ENCODE results near the gene TUBB8.
"Not testable (repeated sequence)": the region's sequence is repeated elsewhere in the genome, so short reads cannot be mapped to it uniquely, and the experiment has no call there.

Gene TUBB8

DNA sequence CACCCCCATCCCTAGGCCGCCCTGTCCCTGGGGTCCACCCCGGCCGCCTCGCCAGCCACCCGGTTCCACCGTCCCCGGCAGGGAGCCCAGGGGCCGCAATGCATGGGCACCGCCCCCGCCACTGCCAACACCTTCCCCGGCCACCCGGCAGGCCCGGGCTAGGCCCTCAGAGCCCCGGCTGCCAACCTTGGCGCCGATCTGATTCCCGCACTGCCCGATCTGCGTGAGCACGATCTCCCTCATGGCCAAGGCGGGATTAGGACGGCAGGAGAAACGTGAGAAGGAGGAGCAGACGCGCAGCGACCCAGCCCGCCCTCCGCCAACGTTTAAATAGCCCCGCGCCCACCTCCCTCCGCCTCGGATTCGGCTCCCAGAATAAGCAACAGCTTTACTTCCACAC is at the start of gene TUBB8:
Gene TUBB8, minus strand, starts transcription at position 301 of the 400 bp plus-strand sequence. Its CDS starts 58 bp downstream, at position 243.
- no peak for DNase-seq

DNA sequence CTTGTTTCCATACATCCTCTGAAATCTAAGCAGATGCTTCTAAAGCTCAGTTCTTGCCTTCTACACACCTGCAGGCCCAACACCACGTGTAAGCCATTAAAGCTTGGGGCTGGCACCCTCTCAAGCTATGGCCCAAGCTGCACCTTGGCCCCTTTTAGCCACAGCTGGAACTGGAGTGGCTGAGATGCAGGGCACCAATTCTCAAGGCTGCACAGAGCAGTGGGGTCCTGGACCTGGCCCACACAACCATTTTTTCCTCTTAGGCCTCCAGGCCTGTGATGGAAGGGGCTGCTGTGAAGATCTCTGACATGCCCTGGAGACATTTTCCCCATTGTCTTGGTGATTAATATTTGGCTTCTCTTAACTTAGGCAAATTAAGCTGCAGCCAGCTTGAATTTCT is 47.4 kb upstream of the TUBB8 start:
- DNase-seq = no peak

DNA sequence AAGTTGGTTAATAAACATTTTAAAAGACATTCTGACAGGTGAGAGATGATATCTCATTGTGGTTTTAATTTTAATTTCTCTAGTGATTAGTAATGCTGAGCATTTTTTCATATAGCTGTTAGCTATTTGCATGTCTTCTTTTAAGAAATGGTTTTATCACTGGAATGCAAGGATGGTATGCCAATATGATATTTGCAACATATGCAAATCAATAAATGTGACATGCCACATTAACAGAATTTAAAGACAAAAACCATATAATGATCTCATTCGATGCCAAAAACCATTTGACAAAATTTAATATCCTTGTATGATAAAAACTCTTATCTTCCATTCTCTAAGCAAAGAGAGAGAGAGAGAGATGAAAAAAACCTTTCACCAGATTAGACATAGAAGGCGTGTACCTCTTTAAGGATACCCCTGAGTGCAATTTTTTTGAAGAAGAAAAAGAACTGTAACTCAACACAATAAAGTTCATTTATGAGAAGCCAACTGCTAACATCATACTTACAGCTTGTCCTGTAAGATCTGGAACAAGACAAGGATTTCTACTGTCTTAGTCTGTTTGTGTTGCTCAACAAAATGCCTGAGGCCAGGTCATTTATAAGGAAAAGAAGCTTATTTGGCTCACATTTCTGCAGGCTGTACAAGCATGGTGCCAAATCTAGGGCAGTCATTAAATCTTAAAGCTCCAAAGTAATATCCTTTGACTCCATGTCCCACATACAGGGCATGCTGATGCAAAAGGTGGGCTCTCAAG is 46.4 kb upstream of the TUBB8 start:
- no peak for DNase-seq

DNA sequence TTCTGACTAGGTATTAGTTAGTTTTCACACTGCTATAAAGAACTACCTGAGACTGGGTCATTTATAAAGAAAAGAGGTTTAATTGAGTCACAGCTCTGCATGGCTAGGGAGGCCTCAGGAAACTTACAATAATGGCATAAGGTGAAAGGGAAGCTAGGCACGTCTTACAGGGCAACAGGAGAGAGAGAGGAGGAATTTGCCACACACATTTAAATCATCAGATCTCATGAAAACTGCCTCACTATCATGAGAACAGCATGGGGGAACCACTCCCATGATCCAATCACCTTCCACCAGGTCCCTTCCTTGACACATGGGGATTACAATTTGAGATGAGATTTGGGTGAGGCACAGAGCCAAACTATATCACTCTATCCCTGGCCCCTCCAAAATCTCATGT is 45.5 kb upstream of the TUBB8 start:
- no peak for DNase-seq

DNA sequence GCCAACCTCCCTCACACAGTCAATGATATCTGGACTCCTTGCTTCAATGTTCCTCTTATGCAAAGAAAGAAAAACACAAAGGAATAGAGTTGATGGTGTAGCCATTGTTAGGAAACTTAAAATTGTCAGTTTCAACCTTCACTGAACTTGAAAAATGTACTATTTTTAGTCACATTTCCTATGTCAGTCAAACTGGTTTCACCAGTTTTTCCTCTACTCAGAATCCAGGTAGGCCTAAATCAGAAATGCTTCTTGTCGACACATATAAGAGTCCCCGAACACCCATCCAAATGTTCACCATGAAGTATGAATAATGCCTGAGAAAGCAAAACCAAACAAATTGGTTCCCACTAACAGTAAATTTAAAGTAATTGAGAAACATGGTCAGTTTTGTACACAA is 43.8 kb upstream of the TUBB8 start:
- no peak for DNase-seq

DNA sequence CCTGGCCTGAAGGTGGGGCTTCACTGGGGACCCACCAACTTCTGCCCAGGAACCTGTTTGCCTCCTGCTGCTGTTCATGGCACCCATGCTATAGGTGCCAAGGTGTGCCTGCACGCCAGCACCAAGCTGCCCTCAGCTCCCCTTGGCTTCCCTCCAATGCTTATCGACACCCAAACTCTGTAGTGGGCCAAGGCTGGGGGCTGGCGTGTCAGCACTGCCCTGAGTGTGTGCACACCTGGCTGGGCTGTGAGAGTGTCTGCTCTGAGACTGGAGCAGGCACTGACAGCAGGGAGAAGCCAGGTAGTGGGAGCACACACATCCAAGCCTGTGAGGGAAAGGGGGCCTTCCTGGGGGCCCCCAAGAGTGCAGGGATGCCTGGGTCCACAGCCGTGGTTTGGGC is 43.1 kb upstream of the TUBB8 start:
- no peak for DNase-seq

DNA sequence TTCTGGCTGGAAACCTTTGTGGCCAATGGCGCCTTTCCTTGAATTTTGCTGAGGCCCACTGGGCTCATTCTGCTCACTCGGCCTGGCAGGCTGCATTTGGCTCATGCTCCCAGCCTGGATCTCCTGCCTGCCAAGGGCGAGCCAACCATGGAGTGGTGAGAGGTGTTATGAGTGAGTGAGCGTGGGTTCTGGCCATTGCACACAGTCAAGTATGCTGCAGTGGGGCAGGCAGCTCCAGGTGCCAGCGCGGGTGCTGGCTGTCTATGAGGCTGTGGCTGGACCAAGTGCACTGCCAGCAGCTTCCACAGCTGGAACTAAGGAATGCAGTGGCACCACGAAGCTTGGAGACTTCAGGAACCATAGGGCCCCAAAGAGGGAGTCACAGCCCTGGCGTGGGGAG is 42.2 kb upstream of the TUBB8 start:
- DNase-seq = no peak

DNA sequence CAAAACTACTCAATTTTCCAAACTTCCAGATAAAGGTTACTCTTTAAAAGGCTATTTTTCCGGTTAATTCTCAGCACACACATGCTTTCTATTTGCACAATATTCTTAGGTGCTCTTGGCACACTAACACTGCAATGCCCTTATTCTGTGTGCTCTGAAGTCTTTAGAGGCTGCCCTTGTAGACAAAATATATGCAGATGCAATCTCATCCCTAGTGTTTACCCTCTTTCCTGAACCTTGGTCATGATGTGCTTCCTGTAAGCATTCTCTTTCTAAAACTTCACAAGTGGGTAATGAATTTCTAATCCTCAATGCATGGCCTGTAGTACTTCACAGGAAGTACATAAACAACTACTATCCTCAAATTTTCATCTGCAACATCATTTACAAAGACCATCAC is 41.1 kb upstream of the TUBB8 start:
- no peak for DNase-seq

DNA sequence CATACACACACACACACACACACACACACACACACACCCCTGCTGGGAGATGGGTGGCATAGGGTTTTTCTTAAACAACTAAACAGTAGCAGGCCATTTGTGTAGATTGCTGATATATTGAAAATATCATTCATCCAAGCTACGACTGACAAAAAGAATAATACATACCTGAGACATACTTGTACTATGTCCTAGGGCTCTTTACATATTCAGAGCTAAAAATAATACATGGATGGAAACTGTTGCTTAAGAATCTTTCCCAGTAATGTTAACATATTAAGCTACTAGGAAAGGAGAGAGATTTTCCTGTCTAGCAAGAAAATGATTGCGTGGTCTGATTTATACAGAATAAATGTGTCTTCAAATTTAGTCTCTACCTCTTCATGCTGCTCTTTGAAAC is 40.2 kb upstream of the TUBB8 start:
- DNase-seq = no peak

DNA sequence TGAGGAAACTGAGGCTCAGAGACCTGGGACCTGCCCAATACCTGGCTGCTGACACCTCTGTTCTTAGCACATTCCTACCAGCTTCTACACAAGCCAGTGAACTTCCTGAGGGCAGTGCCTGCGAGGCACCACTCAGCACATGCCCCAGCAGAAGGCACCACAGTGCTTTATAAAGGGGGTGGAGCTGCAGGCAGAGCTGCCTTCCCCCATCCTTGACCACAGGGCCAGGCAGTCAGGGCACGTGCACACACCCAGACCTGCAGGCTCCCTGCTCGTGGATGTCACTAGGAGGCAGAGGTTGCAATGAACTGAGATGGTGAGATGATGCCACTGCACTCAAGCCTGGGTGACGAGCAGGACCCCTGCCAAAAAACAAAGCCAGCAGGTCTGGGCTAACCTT is 39.2 kb upstream of the TUBB8 start:
- DNase-seq = no peak

DNA sequence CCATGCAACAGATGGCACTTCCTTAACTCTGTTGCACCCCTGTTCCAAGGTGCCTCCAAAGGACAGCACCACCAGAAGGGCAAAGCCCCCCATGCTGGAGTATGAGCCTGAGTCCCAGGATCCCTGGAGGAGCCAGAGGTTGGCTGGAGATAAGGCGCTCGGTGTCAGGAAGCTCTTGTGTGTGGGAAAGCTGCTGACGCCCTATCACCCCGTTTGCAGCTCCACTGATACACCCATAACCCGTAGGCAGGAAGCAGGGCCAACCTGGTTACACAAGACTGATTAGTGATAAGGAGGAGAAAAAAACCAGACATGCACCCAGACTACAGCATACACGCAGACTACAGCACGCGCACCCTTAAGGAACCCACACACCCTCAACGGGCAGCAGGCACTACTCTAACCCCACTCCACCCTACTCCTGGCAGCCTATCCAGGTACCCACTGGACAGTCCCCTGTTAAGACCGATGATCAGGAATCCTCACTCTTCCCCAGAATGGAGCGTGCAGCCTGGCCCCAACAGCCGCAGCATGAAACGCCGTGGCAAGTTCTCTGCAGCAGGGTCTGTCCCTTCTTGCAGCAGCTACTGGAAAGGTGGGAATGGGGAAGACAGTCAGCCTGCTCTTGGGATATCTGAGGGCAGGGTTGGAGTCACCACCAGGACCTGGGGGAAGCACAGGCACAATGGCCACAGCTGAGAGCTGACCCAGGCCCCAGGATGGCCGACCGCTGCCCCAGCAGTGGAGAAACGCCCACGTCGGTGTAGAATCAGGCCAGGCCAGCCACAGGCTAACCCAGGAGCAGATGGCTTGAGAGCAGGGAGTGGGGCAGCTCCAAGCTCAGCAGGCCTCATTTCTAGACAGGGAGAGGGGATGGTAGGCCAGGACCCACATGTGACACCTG is 38.3 kb upstream of the TUBB8 start:
- DNase-seq = no peak

DNA sequence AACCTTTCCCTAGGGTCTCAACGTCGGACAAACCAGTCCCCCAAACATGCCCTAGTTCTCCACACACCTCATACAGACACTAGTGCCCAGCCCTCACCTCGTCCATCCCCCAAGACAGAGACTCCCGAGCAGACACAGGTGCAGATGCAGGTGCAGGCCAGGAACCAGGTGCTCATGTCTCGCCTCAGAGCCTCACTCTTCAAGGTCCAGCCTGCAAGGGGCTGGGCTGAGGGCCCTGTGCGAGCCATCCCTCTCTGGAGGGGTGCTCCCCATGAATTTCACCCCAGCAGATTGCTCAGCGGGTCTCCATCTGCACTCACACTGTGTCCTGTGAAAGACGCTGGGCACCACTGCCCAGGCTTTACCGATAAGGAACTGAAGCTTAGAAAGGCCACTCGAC is 36.9 kb upstream of the TUBB8 start:
- no peak for DNase-seq

DNA sequence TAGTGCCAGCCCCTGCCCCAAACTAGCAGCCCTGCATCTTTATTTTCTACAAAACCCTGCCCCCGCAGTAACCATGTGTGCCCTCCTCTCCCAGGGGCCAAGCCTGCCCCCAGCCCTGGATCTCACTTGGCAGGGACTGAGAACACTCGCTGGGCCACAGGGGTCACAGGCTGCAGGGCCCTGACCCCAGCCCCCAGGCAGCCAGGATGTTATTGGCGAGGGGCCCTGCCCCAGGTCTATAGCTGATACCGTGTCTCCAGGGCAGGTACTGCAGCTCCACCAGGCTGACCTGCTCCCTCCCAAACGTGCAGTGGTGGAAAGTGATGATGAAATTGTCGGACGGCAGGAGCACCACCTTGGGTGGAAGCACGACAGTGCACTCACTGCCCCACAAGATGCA is 35.9 kb upstream of the TUBB8 start:
- DNase-seq = no peak

DNA sequence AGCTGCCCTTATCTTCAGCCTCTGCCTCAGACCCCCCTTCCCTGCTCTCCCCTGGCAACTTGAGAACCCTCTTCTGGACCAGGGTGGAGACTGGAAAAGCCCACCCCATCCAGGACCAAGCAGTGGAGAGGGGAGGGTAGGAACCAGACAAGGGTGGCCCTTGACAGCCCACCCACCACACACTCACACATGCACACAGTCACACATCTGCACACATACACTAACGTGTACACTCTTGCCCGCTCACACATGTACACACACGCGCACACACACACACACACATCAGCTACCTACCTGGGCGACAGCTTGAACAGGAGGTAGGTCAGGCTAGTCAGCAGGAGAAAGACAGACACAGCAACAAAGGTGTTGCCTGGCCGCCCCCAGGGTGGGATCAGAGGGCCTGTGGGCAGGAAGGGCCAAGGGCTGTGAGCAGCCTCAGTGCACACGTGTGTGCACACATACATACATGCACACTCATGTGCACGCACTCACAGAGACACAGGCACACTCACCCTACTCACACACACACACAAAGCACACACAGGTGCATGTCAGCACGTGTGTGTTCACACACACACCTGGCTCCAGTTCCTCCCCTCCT is 34.9 kb upstream of the TUBB8 start:
- DNase-seq = no peak

DNA sequence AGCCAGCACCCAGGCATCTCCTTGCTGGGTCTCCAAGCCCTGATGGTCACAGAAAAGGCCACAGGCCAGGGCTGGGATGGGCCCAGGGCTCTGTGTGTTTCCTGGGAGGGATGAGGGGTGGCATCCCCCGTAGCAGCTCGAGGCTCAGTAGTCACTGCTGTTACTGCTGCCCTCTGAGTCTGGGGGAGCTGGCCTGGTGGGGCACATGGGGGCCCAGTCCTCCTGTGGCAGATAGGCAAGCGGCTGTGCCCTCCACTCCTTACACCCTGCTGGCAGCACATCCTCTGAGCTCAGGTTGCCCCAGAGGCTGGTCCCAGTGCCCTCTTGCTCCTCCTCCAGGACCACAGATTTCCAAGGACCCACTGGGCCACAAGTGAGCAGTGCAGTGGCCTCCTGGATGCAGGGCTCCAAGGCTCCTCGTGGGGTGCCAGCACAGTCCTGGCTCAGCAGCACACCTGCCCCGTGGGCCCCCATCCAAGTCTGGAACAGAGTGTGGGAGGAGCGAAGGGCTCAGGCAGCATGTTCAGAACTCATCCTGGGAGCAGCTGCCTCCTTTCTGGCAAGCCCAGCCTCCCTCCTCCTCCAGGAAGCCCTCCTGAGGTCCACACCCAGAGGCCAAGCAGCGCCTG is 31.5 kb upstream of the TUBB8 start:
- DNase-seq = no peak

DNA sequence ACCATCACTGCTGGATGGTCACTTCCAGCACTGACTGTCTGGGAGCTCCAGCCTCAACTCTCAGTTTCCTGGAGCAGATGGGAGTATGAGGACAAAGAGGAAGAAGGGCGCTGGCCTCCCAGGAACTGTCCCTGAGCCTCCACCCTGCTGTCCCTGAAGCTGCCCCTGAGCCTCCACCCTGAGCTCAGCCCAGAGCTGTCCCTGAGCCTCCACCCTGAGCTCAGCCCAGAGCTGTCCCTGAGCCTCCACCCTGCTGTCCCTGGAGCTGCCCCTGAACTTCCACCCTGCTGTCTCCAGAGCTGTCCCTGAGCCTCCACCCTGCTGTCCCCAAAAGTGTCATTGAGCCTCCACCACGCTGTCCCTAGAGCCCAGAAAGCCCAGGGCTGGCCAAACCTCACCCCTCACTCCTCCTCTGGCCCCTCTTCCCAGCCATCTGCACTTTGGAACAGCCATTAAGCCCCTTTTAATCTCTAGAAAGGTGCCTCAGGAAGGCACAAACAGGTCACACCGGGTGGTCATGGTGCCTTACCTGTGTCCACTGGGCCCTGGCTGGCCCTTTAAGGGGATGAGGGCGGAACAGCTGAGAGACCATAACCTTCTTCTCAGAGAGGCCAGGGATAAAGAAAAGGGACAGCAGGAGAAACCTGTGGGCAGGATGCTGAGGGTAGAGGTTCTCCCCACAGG is 30.6 kb upstream of the TUBB8 start:
- no peak for DNase-seq

DNA sequence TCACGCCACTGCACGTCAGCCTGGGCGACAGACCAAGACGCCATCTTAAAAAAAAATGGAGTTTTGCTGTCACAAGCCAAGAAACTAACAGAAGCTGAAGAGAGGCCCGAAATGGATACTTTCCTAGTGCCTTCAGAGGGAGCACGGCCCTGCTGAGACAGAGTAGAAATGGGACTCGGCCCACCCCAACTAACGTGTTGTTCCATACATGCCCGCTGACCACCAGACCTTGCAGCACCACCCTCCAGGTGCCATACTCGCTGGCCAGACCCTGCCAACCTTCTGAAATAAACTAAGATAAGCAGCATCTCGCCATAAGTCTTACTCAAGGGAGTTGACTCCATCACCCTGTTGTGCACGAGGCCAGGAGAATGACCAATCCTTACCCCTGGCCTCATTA is 29.5 kb upstream of the TUBB8 start:
- DNase-seq = no peak

DNA sequence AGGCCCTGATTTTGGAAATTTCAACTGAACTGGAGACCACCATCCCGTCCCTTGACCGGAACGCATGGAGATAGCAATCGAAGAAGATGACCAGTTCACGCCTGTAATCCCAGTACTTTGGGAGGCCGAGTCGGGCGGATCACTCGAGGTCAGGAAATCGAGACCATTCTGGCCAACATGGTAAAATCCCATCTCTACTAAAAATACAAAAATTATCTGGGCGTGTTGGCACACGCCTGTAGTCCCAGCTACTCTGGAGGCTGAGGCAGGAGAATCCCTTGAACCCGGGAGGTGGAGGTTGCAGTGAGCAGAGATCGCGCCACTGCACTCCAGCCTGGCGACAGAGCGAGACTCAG is 25.1 kb upstream of the TUBB8 start:
- DNase-seq = not testable (repeated sequence)

DNA sequence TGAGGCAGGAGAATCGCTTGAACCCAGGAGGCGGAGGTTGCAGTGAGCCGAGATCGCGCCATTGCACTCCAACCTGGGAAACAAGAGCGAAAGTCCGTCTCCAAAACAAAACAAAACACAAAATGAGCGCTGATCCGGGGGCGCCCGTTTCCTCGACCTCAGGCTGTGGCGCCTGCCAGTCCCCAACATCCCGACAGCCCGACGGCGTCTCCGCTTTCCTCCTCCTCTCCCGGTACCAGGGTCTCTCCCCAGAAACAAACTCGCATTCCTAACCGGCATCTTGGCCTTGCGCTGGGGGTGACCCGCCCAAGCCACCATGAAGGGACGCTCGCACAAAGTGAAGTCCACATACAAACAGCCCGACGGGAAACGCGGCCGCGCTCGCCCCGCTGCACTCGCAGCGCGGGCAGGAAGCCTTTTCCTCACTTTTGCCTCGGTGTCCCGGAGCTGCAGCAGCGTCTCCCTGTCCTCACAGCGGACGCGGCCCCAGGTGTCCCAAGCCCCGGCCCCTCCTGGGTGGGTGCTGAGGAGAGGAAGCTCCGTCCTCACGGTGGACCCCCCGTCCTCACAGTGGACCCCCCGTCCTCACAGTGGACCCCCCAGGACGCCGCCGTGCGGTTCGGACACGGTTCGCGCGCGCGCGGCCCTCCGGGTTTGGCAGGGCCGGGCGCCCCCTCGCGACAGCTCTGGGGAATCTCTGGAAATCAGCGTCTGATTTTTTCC is 24.6 kb upstream of the TUBB8 start:
- DNase-seq = not testable (repeated sequence)

DNA sequence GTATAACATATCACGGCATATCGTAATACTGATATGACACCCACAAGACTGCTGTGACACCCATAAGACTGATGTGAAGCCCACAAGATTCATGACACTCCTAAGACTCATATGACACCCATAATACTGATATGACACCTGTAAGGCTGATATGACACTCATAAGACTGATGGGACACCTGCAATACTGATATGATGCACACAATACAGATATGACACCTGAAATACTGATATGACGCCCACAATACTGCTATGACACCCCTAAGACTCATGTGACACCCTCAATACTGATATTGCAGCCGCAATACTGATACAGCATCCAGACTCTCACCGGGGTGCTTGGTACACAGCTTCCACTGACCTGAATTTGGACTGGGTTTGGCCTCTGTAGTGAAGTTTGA is 19.1 kb upstream of the TUBB8 start:
- not testable (repeated sequence) for DNase-seq

DNA sequence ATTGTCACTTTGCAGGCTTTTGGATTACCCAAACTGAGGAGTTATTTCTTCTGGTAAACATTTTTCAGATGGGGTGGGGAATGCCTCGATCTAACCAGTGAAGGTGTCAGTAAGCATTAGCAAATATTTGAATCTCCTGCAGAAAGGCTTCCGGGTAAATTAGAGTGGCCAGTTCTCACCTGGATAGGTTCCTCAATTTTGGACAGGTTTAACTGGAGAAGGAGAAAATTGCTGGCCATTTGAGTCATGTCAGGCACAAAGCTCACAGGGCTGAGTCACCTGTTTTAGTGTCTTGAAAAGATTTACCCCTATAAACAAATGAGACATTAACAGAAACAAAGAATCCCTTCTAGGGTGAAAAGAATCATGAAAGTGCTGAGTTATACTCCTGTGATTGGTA is 830 bp upstream of the TUBB8 start:
- not testable (repeated sequence) for DNase-seq

DNA sequence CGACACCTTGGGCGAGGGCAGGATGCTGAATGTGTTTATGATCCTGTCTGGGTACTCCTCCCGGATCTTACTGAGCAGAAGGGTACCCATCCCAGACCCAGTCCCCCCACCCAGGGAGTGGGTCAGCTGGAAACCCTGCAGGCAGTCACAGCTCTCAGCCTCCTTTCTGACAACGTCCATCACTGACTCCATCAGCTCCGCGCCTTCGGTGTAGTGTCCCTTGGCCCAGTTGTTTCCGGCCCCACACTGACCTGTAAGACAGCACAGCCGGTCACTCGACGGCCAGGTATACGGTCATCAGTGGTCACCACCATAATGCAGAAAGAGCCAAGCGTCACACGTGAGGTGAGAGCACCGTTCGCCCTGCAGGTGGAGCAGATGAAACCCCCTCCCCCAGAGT is 1.2 kb downstream of the TUBB8 start:
- not testable (repeated sequence) for DNase-seq

All from NCI-H524 treated with DMSO at 0.1 percent for 48 hours (cell line).